ENCODE measurements around the gene STRIP1. TPM values are rescaled to one million over a fixed set of nuclear protein-coding genes. Genes with fewer than 3 reads are reported as not detected.
A peak's percentile ranks its signal among the peaks of the same experiment; 100 is the strongest.

The STRIP1 gene
- polyA plus RNA-seq, 1 experiment: 31.3 TPM

GRCh38 chr1:110057963-110058518, 23.6 kb downstream of the STRIP1 start:
- Histone ChIP-seq H3K27me3 (ENCODE audit: control insufficient read depth, insufficient read depth, low read length) (no peaks in the 10 kb centered on the region), H3K27ac (ENCODE audit: low read depth, low read length) (no peak overlapping the region), H3K4me3 (ENCODE audit: low read depth, low read length) (no peak overlapping the region), H3K9me3 (ENCODE audit: control insufficient read depth, insufficient read depth, low read length) (no peaks in the 10 kb centered on the region)
- no peak for DNase-seq (ENCODE audit: low read depth, low spot score)
- ChIA-PET POLR2A (no interaction called here), CTCF (interaction anchor here (0.9 to 3.2 kb wide), 2 partner anchors 30 to 46 kb away, joined by 3 to 22 read pairs; no protein-coding TSS in a partner anchor)
- TF ChIP-seq CTCF (IDR thresholded peaks at IDR 0.05; ENCODE audit: low read depth, low read length): no peak

- ChIA-PET POLR2A (interaction anchor here (0.6 kb wide), 1 partner anchor 822 kb away, joined by 3 read pairs; no protein-coding TSS in a partner anchor), CTCF (interaction anchor here (0.9 to 3.2 kb wide), 4 partner anchors 20 to 47 kb away, joined by 3 to 22 read pairs (median 5); no protein-coding TSS in a partner anchor)
- no peaks in the 10 kb centered on the region for H3K9me3 ChIP-seq (ENCODE audit: control insufficient read depth, insufficient read depth, low read length)
- DNase-seq (ENCODE audit: low read depth, low spot score): no peak
- TF ChIP-seq CTCF (IDR thresholded peaks at IDR 0.05; ENCODE audit: low read depth, low read length): no peak
- no peak overlapping the region for H3K27ac ChIP-seq (ENCODE audit: low read depth, low read length)
- no peaks in the 10 kb centered on the region for H3K27me3 ChIP-seq (ENCODE audit: control insufficient read depth, insufficient read depth, low read length)
- H3K4me3 ChIP-seq (ENCODE audit: low read depth, low read length): no peak overlapping the region
Measured at GRCh38 chr1:110058591-110058990, 24.2 kb downstream of the STRIP1 start.

- no peaks in the 10 kb centered on the region for H3K9me3 ChIP-seq (ENCODE audit: control insufficient read depth, insufficient read depth, low read length)
- no peak overlapping the region for H3K4me3 ChIP-seq (ENCODE audit: low read depth, low read length)
- no peaks in the 10 kb centered on the region for H3K27me3 ChIP-seq (ENCODE audit: control insufficient read depth, insufficient read depth, low read length)
- ChIA-PET CTCF (interaction anchor here (0.7 to 3.2 kb wide), 13 partner anchors 8 to 315 kb away, joined by 3 to 23 read pairs (median 6); partner anchors contain the start of gene ALX3), POLR2A (interaction anchor here (0.6 to 0.7 kb wide), 2 partner anchors 15 to 823 kb away, joined by 3 read pairs; no protein-coding TSS in a partner anchor)
- no peak for TF ChIP-seq CTCF (IDR thresholded peaks at IDR 0.05; ENCODE audit: low read depth, low read length)
- H3K27ac ChIP-seq (ENCODE audit: low read depth, low read length): no peak overlapping the region
- DNase-seq (ENCODE audit: low read depth, low spot score): no peak
Measured at GRCh38 chr1:110059133-110059863, 24.9 kb downstream of the STRIP1 start.

GRCh38 chr1:110060034-110060661, 25.7 kb downstream of the STRIP1 start:
- ChIA-PET CTCF (interaction anchor here (0.6 to 3.2 kb wide), 20 partner anchors 9 to 314 kb away, joined by 3 to 23 read pairs (median 4); partner anchors contain the start of gene ALX3), POLR2A (interaction anchor here (0.7 kb wide), 1 partner anchor 16 kb away, joined by 3 read pairs; no protein-coding TSS in a partner anchor)
- no peak overlapping the region for H3K4me3 ChIP-seq (ENCODE audit: low read depth, low read length)
- H3K27me3 ChIP-seq (ENCODE audit: control insufficient read depth, insufficient read depth, low read length): no peaks in the 10 kb centered on the region
- TF ChIP-seq CTCF (IDR thresholded peaks at IDR 0.05; ENCODE audit: low read depth, low read length): peak; percentile 73
- no peak for DNase-seq (ENCODE audit: low read depth, low spot score)
- no peaks in the 10 kb centered on the region; the same call in 1 of the 2 replicates for H3K9me3 ChIP-seq (ENCODE audit: control insufficient read depth, insufficient read depth, low read length)
- H3K27ac ChIP-seq (ENCODE audit: low read depth, low read length): no peak overlapping the region
